Fibroblast of lung (primary cell): ENCODE measurements around the gene KIRREL2. TPM values are rescaled to one million over a fixed set of nuclear protein-coding genes. Genes with fewer than 3 reads are reported as not detected.

ENCODE experiments used
- DNase-seq, 2 donors: peaks; one replicate each; pipeline versions ENCODE4 v3.0.0 to v3.0.0-alpha.2; 2010; ENCODE audit warnings: low read depth in 2 of 2
- H2AFZ ChIP-seq: 2 replicates; pipeline ENCODE4 v1.5.1; 2012; ENCODE audit warnings: low read length, control low read depth, inconsistent platforms
- H3K27ac ChIP-seq: 2 replicates; pipeline ENCODE4 v1.5.1; 2011; ENCODE audit warnings: low read length, control low read depth; ENCODE audit not compliant: insufficient read depth
- H3K27me3 ChIP-seq: 2 replicates; pipeline ENCODE4 v1.5.1; 2011; ENCODE audit warnings: mild to moderate bottlenecking, low read length; ENCODE audit not compliant: control insufficient read depth, insufficient read depth
- H3K36me3 ChIP-seq: 2 replicates; pipeline ENCODE4 v1.5.1; 2011; ENCODE audit warnings: low read length; ENCODE audit not compliant: control insufficient read depth, insufficient read depth
- H3K4me1 ChIP-seq: 2 replicates; pipeline ENCODE4 v1.5.1; 2011; ENCODE audit warnings: low read length; ENCODE audit not compliant: control insufficient read depth, insufficient read depth; ENCODE audit errors: extremely low read depth
- H3K4me2 ChIP-seq: 2 replicates; pipeline ENCODE4 v1.5.1; 2011; ENCODE audit warnings: low read length, control low read depth; ENCODE audit not compliant: insufficient read depth; ENCODE audit errors: extremely low read depth
- H3K4me3 ChIP-seq, 4 experiments: fragments of 200-600 bp in 1 of 4; sonication (generic) in 1 of 4; replicated peaks in 1 of 4; 2 replicates each; pipeline ENCODE4 v1.5.1; 2011 to 2016; ENCODE audit warnings: low read length in 4 of 4, low read depth in 3 of 4, mild to moderate bottlenecking in 3 of 4, control low read depth in 2 of 4, inconsistent platforms in 1 of 4, mixed read lengths in 1 of 4; ENCODE audit not compliant: insufficient read depth in 1 of 4; ENCODE audit errors: control extremely low read depth in 1 of 4
- H3K79me2 ChIP-seq: 2 replicates; pipeline ENCODE4 v1.5.1; 2012; ENCODE audit warnings: mild to moderate bottlenecking, low read length, inconsistent platforms; ENCODE audit not compliant: control insufficient read depth, insufficient read depth
- H3K9ac ChIP-seq: 2 replicates; pipeline ENCODE4 v1.5.1; 2011; ENCODE audit warnings: mild to moderate bottlenecking, low read length, control low read depth; ENCODE audit not compliant: insufficient read depth
- H3K9me3 ChIP-seq: 2 replicates; pipeline ENCODE4 v1.5.1; 2012; ENCODE audit warnings: low read depth, low read length; ENCODE audit not compliant: control insufficient read depth, insufficient read depth
- H4K20me1 ChIP-seq: 2 replicates; pipeline ENCODE4 v1.5.1; 2011; ENCODE audit warnings: low read length; ENCODE audit not compliant: control insufficient read depth, insufficient read depth; ENCODE audit errors: extremely low read depth
- EZH2 ChIP-seq: IDR thresholded peaks from 2 replicates; pipeline ENCODE4 v1.5.1; 2012; ENCODE audit warnings: low read length, control low read depth, mild to moderate bottlenecking; ENCODE audit errors: missing control alignments
- polyA plus RNA-seq, 2 donors: library from polyadenylated mRNA; depleted of rRNA in 1 of 2; stranded (reverse) in 1 of 2; unstranded in 1 of 2; fragments of >200 nt; gene quantifications; 2 replicates each; pipeline ENCODE4 v1.2.1, GENCODE V29; 2011 to 2012; ENCODE audit warnings: missing spikeins in 1 of 2
- total RNA-seq: library from RNA; depleted of rRNA; stranded (reverse); fragments of >200 nt; gene quantifications from 2 replicates; pipeline ENCODE4 v1.2.1, GENCODE V29; 2014
- TF ChIP-seq, protein P1 (sequence below), 2 donors: IDR thresholded peaks in 1 of 2; conservative IDR thresholded peaks in 1 of 2; 1 replicate in 1 of 2; 2 replicates in 1 of 2; pipeline ENCODE4 v1.5.1; 2011 to 2012; ENCODE audit warnings: low read length in 2 of 2, control low read depth in 1 of 2, inconsistent platforms in 1 of 2, low read depth in 1 of 2, mild to moderate bottlenecking in 1 of 2

KIRREL2 gene
- total and polyA plus RNA-seq, 2 donors (not counting 1 experiment from before 2014, with no cell fraction given), result under 0.01 TPM; not detected in 1

- Histone ChIP-seq H3K36me3 (no peaks in the 10 kb centered on the region), H4K20me1 (no peaks in the 10 kb centered on the region), H3K27me3 (peaks cover 29% of the 10 kb centered on the region), H2AFZ (no peak overlapping the region), H3K4me1 (no peaks in the 10 kb centered on the region), H3K4me2 (no peak overlapping the region), H3K79me2 (no peaks in the 10 kb centered on the region), H3K27ac (no peak overlapping the region), H3K9ac (no peak overlapping the region), H3K9me3 (no peaks in the 10 kb centered on the region), H3K4me3 (no peak overlapping the region)
- TF ChIP-seq, protein P1, sequence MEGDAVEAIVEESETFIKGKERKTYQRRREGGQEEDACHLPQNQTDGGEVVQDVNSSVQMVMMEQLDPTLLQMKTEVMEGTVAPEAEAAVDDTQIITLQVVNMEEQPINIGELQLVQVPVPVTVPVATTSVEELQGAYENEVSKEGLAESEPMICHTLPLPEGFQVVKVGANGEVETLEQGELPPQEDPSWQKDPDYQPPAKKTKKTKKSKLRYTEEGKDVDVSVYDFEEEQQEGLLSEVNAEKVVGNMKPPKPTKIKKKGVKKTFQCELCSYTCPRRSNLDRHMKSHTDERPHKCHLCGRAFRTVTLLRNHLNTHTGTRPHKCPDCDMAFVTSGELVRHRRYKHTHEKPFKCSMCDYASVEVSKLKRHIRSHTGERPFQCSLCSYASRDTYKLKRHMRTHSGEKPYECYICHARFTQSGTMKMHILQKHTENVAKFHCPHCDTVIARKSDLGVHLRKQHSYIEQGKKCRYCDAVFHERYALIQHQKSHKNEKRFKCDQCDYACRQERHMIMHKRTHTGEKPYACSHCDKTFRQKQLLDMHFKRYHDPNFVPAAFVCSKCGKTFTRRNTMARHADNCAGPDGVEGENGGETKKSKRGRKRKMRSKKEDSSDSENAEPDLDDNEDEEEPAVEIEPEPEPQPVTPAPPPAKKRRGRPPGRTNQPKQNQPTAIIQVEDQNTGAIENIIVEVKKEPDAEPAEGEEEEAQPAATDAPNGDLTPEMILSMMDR (conservative IDR thresholded peaks at IDR 0.05 in 1 of 2, IDR thresholded peaks at IDR 0.05 in 1 of 2; ENCODE audit: low read depth in 1 of 2, low read length in 2 of 2), result no peak
- no peak for TF ChIP-seq EZH2
- DNase-seq, result no peak
Observed at GRCh38 chr19:35844482-35845214, 12.1 kb upstream of the KIRREL2 start.

GRCh38 chr19:35845215-35846037 is 11.3 kb upstream of the KIRREL2 start:
- DNase-seq, result no peak
- peak overlapping the region; percentile 1 for H3K4me2 ChIP-seq

More at GRCh38 chr19:35845215-35846037, 11.3 kb upstream of the KIRREL2 start:
- Histone ChIP-seq H3K9me3 (no peaks in the 10 kb centered on the region), H3K9ac (no peak overlapping the region), H3K4me1 (no peaks in the 10 kb centered on the region), H3K36me3 (no peaks in the 10 kb centered on the region), H3K27me3 (peaks cover 33% of the 10 kb centered on the region), H4K20me1 (no peaks in the 10 kb centered on the region), H3K27ac (no peak overlapping the region), H2AFZ (no peak overlapping the region), H3K4me3 (no peak overlapping the region), H3K79me2 (no peaks in the 10 kb centered on the region)
- TF ChIP-seq, protein P1 (conservative IDR thresholded peaks at IDR 0.05 in 1 of 2, IDR thresholded peaks at IDR 0.05 in 1 of 2; ENCODE audit: low read depth in 1 of 2, low read length in 2 of 2), result no peak
- TF ChIP-seq EZH2, result peak; percentile 44
